Fibroblast of villous mesenchyme (primary cell): Measurements from ENCODE around the gene SSC5D. TPM values are rescaled to one million over a fixed set of nuclear protein-coding genes. Genes with fewer than 3 reads are reported as not detected.

Experiments
- DNase-seq: peaks from one replicate; pipeline ENCODE4 v3.0.0-alpha.2; 2010; ENCODE audit warnings: low read depth
- H3K4me3 ChIP-seq: 2 replicates; pipeline ENCODE4 v1.5.1; 2011; ENCODE audit warnings: low read depth, mild to moderate bottlenecking, low read length
- CTCF ChIP-seq: IDR thresholded peaks from 2 replicates; pipeline ENCODE4 v1.5.1; 2012; ENCODE audit warnings: low read depth, mild to moderate bottlenecking, low read length; ENCODE audit not compliant: insufficient read depth
- total RNA-seq: library from RNA; depleted of rRNA; stranded (reverse); fragments of >200 nt; gene quantifications from 2 replicates; pipeline ENCODE4 v1.2.3, GENCODE V29; 2012

Gene SSC5D
- total RNA-seq, 1 donor, result 21.2 TPM

GRCh38 chr19:55474269-55475265 is 13.7 kb upstream of the SSC5D start:
- DNase-seq, result peak; percentile 54
- no peak for TF ChIP-seq CTCF
- no peak overlapping the region for H3K4me3 ChIP-seq

- no peak for TF ChIP-seq CTCF
- H3K4me3 ChIP-seq, result peak within 1 kb of the TSS; percentile 62
- DNase-seq, result peak; percentile 98
Measured at GRCh38 chr19:55476100-55476775, 12.0 kb upstream of the SSC5D start, which contains the start of gene ZNF628. Gene ZNF628, plus strand, starts transcription at chr19:55476617. Its CDS starts 3,294 bp downstream, at chr19:55479911.

- no peak for TF ChIP-seq CTCF
- H3K4me3 ChIP-seq, result peak overlapping the region; percentile 62
- no peak for DNase-seq
Measured at GRCh38 chr19:55477905-55478304, 10.3 kb upstream of the SSC5D start.

- TF ChIP-seq CTCF, result no peak
- DNase-seq, result no peak
- H3K4me3 ChIP-seq, result no peak overlapping the region
Measured at GRCh38 chr19:55478364-55478763, 9.9 kb upstream of the SSC5D start.

GRCh38 chr19:55479045-55479444 is 9.2 kb upstream of the SSC5D start:
- TF ChIP-seq CTCF, result no peak
- no peak overlapping the region for H3K4me3 ChIP-seq
- no peak for DNase-seq

- TF ChIP-seq CTCF, result no peak
- H3K4me3 ChIP-seq, result no peak overlapping the region
- no peak for DNase-seq
Measured at GRCh38 chr19:55479451-55480230, 8.6 kb upstream of the SSC5D start.
